Measurements from ENCODE around the gene SEC22A. TPM values are rescaled to one million over a fixed set of nuclear protein-coding genes. Genes with fewer than 3 reads are reported as not detected.
"Not testable (repeated sequence)": the region's sequence is repeated elsewhere in the genome, so short reads cannot be mapped to it uniquely, and the experiment has no call there.

The SEC22A gene
- polyA plus RNA-seq, 4 donors = 24.8 to 28.7 (median 26.3) TPM

DNA sequence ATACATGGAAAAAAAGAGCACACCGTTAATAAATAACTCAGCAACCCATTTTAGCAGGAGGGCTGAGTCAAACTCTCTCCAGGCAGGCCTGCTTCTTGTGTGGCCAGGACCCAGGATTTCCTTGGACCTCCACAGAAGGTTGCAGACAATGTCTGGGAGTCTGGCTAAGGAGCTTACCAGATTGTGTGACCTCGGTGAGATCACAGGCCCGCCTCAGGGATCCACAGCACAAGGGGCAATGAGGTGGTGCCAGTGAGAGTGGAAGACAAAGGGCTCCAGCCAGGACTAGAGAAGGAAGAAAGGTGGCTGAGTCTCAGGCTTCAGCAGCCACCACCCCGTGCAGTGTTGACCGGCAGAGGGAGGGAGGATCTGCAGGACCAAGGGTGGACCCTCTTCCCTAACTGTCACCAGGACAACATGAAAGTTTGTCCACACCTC lies 32.2 kb upstream of the SEC22A start:
- DNase-seq (ENCODE audit: low read depth in 4 of 4, low spot score in 2 of 4) = no peak

DNA sequence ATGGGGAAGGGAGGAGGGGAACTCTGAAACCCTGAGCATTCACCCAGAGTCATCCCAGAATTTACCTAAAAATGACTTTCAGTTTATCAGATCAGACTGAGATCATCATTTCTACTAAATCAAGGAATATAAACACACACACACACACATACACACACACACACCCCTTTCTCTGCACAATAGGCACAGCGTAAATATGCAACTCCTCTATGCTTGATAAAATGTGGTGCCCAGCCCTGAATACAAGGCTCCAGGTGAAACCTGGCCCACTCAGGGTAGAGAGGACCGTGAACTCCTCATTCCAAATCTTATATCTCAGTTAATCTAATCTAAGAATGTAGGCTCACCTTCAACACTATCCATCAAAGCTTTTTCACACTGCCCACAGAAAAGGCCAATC lies 31.8 kb upstream of the SEC22A start:
- no peak for DNase-seq (ENCODE audit: low read depth in 4 of 4, low spot score in 2 of 4)

GRCh38 chr3:123180791-123181190 lies 21.0 kb upstream of the SEC22A start:
- no peak for DNase-seq (ENCODE audit: low read depth in 4 of 4, low spot score in 2 of 4)

DNA sequence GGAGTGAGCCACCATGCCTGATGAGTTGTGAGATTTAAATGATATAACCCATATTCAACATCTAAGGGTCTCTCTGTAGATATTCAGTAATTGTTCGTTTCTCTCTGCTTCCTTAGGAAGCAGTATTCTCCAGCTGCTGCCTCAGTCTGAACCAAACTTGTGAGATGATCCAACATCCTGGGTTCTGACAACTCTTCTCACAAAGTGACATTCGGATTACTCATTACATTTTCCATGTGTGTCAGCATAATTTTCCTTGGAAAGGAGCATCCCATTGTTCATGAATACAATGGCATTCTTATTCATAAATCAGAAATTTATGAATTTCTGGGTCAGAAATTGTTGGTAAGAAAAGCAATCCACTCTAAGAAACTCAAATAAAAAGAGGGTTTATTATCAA lies 15.0 kb upstream of the SEC22A start:
- DNase-seq (ENCODE audit: low read depth in 4 of 4, low spot score in 2 of 4) = no peak

DNA sequence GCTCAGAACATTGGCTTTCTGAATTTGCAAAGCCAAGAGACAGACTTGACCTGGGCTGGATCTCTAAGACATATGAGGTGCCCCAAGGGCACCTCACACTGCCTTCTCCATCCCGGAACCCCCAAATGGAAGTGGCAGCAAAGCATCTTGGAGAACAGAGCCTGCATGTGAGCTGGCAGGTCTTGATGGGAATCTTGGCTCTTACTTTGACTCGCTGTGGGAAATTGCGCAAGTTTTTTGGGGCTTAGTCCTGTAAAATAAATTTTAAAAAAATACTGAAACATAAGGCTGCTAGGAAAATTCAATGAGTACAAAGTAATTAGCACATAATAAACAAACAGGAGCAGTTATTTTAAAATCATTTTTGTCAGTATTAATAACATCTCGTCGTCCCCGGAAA lies 13.7 kb upstream of the SEC22A start:
- no peak for DNase-seq (ENCODE audit: low read depth in 4 of 4, low spot score in 2 of 4)

DNA sequence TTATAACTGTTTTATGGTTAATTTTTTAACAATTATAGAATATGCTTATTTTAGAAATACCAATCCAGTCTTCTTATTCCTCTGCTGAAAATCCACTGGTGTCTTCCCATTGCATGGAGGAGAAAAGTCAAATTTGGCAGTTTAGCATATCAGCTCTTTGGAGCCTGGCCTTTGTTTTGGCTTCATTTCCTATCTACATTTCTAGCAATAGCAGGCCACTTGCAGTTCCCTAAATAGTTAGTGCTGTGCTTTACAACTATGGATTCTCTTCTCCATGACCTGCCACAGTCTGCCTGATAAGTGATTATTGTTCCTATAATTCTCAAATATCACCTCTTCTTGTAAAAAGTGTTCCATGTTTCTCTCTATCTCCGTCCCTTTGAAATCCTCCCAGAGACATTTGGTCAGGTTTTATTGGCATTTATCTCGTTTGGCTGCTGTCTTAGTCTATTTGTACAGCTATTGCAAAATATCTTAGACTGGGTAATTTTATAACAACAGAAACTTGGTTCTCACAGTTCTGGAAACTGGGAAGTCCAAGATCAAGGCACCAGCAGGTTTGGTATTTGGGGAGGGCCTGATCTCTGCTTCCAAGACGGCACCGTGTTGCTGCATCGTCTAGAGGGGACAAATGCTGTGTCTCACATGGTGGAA lies 8.2 kb upstream of the SEC22A start:
- DNase-seq (ENCODE audit: low read depth in 4 of 4, low spot score in 2 of 4) = no peak

GRCh38 chr3:123194552-123194951 lies 7.2 kb upstream of the SEC22A start:
- no peak for DNase-seq (ENCODE audit: low read depth in 4 of 4, low spot score in 2 of 4)

- no peak for DNase-seq (ENCODE audit: low read depth in 4 of 4, low spot score in 2 of 4)
Measured at GRCh38 chr3:123198372-123198771, 3.4 kb upstream of the SEC22A start.

DNA sequence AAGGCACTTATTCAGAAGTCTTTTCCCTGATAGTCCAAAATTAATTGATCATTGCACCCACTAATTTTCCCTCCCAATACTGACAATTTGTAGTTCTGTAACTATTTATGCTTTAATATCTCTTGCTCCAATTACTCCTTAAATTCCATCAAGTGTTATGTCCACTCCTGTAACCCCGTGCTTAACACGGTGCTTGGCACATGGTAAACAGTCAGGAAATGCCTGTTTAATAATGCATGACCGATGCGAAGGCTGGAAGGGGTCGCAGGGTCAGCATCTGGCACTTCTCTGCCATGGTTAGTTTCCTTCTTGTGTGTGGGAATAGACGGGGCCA lies 553 bp upstream of the SEC22A start:
- peak in 1 of 4 donors; percentile 8 for DNase-seq (ENCODE audit: low read depth in 4 of 4, low spot score in 2 of 4)

GRCh38 chr3:123202451-123202850 lies 708 bp downstream of the SEC22A start:
- peak in 3 of 4 donors; percentile 6 to 21 (median 13) for DNase-seq (ENCODE audit: low read depth in 4 of 4, low spot score in 2 of 4)

GRCh38 chr3:123218990-123219389 lies 17.2 kb downstream of the SEC22A start:
- no peak for DNase-seq (ENCODE audit: low read depth in 4 of 4, low spot score in 2 of 4)

- not testable (repeated sequence) for DNase-seq (ENCODE audit: low read depth in 4 of 4, low spot score in 2 of 4)
Measured at GRCh38 chr3:123221369-123221768, 19.6 kb downstream of the SEC22A start.

DNA sequence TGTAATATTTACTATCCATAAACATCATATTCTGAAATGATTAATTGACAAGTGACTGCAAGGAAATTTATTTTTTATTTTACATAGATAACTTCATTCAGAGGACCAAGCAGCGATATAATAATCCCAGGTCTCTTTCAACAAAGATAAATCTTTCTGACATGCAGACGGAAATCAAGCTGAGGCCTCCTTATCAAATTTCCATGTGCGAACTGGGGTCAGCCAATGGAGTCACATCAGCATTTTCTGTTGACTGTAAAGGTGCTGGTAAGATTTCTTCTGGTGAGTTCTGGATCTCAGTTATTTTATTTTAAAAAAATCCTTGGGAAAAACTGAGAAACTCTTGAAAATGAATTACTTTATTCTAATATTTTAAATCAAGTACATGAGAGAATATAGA lies 23.3 kb downstream of the SEC22A start:
- DNase-seq (ENCODE audit: low read depth in 4 of 4, low spot score in 2 of 4) = no peak

GRCh38 chr3:123226549-123226948 lies 24.8 kb downstream of the SEC22A start:
- DNase-seq (ENCODE audit: low read depth in 4 of 4, low spot score in 2 of 4) = no peak

DNA sequence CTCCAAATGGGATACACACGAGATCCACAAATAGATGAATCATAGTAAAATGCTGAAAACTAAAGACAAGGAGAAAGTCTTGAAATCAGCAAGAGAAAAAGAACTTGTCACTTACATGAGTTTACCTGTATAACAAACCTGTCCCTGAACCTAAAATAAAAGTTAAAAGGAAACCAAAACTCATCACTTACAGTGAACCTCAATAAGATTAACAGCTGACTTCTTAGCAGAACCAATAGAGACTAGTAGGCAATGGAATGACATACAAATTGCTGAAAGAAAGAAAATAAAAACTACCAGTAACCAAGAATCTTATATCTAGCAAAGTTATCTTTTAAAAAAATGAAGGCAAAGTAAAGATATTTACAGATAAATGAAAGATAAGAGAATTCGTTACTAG lies 27.4 kb downstream of the SEC22A start:
- DNase-seq (ENCODE audit: low read depth in 4 of 4, low spot score in 2 of 4) = no peak

DNA sequence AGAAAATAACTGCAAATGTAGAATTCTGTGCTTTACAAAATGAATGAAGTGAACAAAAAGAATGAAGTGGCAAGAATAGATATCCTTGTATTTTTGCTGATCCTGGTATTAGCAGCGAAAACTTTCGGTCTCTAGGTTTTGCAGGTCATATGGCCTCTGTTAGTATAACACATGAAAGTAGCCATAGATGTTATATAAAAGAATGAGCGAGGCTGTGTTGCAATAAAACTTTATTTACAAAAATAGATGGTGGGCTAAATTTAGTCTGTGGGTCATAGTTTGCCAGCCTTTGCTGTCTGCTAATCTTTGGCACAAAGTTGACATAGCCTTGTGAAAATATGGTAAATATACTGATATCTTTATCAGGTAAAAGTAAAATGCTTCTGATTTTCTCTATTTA lies 35.2 kb downstream of the SEC22A start:
- no peak for DNase-seq (ENCODE audit: low read depth in 4 of 4, low spot score in 2 of 4)

DNA sequence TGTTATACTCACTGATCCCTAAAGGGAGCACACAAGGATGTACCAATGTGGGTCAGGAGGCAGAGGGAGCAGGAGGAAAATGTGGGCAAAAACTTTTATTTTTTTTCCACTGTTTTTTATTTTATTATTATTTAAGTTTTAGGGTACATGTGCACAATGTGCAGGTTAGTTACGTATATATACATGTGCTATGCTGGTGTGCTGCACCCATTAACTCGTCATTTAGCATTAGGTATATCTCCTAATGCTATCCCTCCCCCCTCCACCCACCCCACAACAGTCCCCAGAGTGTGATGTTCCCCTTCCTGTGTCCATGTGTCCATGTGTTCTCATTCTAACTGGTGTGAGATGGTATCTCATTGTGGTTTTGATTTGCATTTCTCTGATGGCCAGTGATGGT lies 37.4 kb downstream of the SEC22A start:
- DNase-seq (ENCODE audit: low read depth in 4 of 4, low spot score in 2 of 4) = not testable (repeated sequence)

DNA sequence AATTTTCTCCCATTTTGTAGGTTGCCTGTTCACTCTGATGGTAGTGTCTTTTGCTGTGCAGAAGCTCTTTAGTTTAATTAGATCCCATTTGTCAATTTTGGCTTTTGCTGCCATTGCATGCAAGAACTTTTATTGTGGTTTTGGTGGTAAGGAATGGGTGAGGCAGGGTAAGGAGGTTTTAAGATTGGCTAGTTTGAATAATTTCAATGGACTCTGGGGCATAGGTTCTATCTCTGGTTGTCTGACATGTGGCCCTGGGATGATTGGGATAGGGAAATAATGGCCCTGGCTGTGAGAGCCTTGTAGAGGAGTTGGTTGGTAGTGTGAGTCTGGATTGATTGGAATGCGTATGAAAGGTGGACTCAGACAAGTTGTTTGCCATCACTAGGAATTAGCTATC lies 38.0 kb downstream of the SEC22A start:
- no peak for DNase-seq (ENCODE audit: low read depth in 4 of 4, low spot score in 2 of 4)

- DNase-seq (ENCODE audit: low read depth in 4 of 4, low spot score in 2 of 4) = no peak
Measured at GRCh38 chr3:123244128-123244527, 42.4 kb downstream of the SEC22A start.

DNA sequence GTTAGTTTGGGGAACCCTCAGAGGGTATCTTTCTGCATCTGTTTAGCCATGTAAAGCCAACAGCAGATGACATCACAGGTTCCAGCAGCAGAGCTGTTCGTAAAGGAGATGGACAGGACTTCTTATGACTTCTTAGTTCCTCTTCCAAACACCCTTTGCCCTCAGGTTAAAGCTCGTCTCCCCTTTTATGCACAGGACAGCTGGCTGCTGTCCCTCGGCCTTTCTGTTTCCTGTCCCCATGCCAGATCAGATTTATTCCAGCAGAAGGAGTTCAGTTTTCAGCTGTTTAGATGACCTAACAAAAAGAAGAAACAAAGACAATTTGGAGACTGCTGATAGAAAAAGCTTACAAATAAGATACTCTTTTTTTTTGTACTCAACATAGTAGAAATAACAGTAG lies 45.1 kb downstream of the SEC22A start:
- peak in 1 of 4 donors; percentile 10 for DNase-seq (ENCODE audit: low read depth in 4 of 4, low spot score in 2 of 4)

- no peak for DNase-seq (ENCODE audit: low read depth in 4 of 4, low spot score in 2 of 4)
Measured at GRCh38 chr3:123256256-123256655, 54.5 kb downstream of the SEC22A start.

- no peak for DNase-seq (ENCODE audit: low read depth in 4 of 4, low spot score in 2 of 4)
Measured at GRCh38 chr3:123258359-123258758, 56.6 kb downstream of the SEC22A start.

DNA sequence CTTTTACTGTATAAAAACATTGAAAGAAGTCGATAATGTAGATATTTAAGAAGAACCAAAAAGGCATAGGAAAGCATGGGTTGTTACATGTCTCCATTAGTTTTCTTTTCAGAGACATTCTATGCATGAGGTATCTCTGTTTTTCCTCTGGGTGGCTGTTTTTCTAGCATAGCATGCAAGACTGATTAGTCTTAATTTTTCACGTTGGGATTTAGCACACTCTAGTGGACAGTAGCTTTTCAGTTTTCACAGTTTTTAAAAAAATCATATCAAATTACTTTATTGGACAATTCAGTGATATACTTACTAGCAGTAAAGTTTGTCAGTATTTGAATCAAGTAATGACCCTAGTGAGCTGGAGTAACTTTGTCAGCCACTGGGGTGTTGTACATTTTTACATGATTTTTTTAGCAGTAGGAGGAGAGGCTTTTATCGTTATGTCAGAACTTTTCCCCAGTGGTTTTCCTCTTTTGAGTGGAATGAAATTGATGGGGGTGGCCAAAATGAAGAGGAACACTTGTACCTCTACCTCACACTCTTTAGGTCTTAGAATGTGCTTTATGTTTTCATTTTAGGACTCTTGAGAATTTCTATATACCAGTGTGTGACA lies 57.2 kb downstream of the SEC22A start:
- DNase-seq (ENCODE audit: low read depth in 4 of 4, low spot score in 2 of 4) = peak in 3 of 4 donors; percentile 26 to 53 (median 32)
